Transverse colon (tissue), 4 donors: ENCODE measurements around the gene LPCAT3.

Experiments
- CTCF ChIP-seq, 5 experiments: fragments of 200-600 bp in 3 of 5; fragments of 450-650 bp in 2 of 5; sonication (generic) in 3 of 5; IDR thresholded peaks; 1 replicate in 2 of 5; 2 replicates in 3 of 5; pipeline ENCODE4 v1.5.1; 2016 to 2017; ENCODE audit warnings: antibody characterized with exemption in 5 of 5, inconsistent platforms in 3 of 5, mild to moderate bottlenecking in 2 of 5, moderate library complexity in 1 of 5
- EP300 ChIP-seq: sonication (generic); formaldehyde crosslinking; IDR thresholded peaks from one replicate; pipeline ENCODE4 v1.6.1; 2017; ENCODE audit warnings: antibody characterized with exemption, low read depth
- POLR2A ChIP-seq: fragments of 450-650 bp; IDR thresholded peaks from one replicate; pipeline ENCODE4 v1.6.1; 2016; ENCODE audit warnings: antibody characterized with exemption, mild to moderate bottlenecking, moderate library complexity
- POLR2AphosphoS5 ChIP-seq, 3 donors: sonication (generic); formaldehyde crosslinking; IDR thresholded peaks; one replicate each; pipeline ENCODE4 v1.6.1; 2016; ENCODE audit warnings: antibody characterized with exemption in 3 of 3

GRCh38 chr12:7032990-7033389 is 14.7 kb upstream of the LPCAT3 start:
- TF ChIP-seq CTCF (IDR thresholded peaks at IDR 0.05) (no peak), POLR2AphosphoS5 (IDR thresholded peaks at IDR 0.05) (no peak), POLR2A (no peak), EP300 (no peak)
